Measurements from ENCODE around the gene ELAPOR1.

- TF ChIP-seq POLR2A (IDR thresholded peaks at IDR 0.05) (no peak), CTCF (IDR thresholded peaks at IDR 0.05) (no peak)
These were observed 17.8 kb upstream of the ELAPOR1 start for GRCh38 chr1:109096120-109096519.

Data from esophagus squamous epithelium (tissue), 4 donors.